A673 (cell line): ENCODE measurements around the gene SLC16A10. TPM values are rescaled to one million over a fixed set of nuclear protein-coding genes. Genes with fewer than 3 reads are reported as not detected.
"Not testable (repeated sequence)": the region's sequence is repeated elsewhere in the genome, so short reads cannot be mapped to it uniquely, and the experiment has no call there.

ENCODE experiments used
- BruUV-seq: library from RNA; stranded (reverse); fragments of 400-500 nt; replicated peaks from 2 replicates; lab custom pipeline; 2021; lab: Mats Ljungman, UMichigan
- CTCF ChIA-PET: fragments of 300-600 bp; sonication (Branson Sonifier 250); formaldehyde crosslinking; loops from one replicate; lab custom pipeline; 2022; ENCODE audit warnings: antibody characterized with exemption; lab: Charles Lee
- POLR2A ChIA-PET: fragments of 300-600 bp; sonication (Branson Sonifier 250); formaldehyde crosslinking; loops from one replicate; lab custom pipeline; 2022; ENCODE audit warnings: antibody characterized with exemption; ENCODE audit not compliant: low non-redundant PET; lab: Charles Lee
- DNase-seq: peaks from one replicate; pipeline ENCODE4 v3.0.0-alpha.2; 2015; ENCODE audit warnings: low spot score
- H3K27ac ChIP-seq: fragments of 200-600 bp; sonication (generic); 2 replicates; pipeline ENCODE4 v1.5.1; 2016; ENCODE audit warnings: mixed run types, low read depth, mild to moderate bottlenecking, mixed read lengths, antibody characterized with exemption, low read length; ENCODE audit not compliant: poor library complexity, severe bottlenecking
- H3K27me3 ChIP-seq: fragments of 200-600 bp; sonication (generic); replicated peaks from 2 replicates; pipeline ENCODE4 v1.6.1; 2017; ENCODE audit warnings: mixed run types, low read depth, mild to moderate bottlenecking, mixed read lengths, antibody characterized with exemption, low read length; ENCODE audit not compliant: insufficient read depth, poor library complexity
- H3K36me3 ChIP-seq: fragments of 200-600 bp; sonication (generic); 2 replicates; pipeline ENCODE4 v1.6.1; 2016; ENCODE audit warnings: mixed run types, mild to moderate bottlenecking, mixed read lengths, antibody characterized with exemption, low read length; ENCODE audit not compliant: insufficient read depth, poor library complexity, severe bottlenecking
- H3K4me1 ChIP-seq: fragments of 200-600 bp; sonication (generic); 2 replicates; pipeline ENCODE4 v1.6.1; 2017; ENCODE audit warnings: mixed run types, mild to moderate bottlenecking, mixed read lengths, antibody characterized with exemption, low read length; ENCODE audit not compliant: insufficient read depth, poor library complexity, severe bottlenecking
- H3K4me3 ChIP-seq: fragments of 200-600 bp; sonication (generic); 2 replicates; pipeline ENCODE4 v1.5.1; 2016; ENCODE audit warnings: low read depth, mixed run types, mild to moderate bottlenecking, mixed read lengths, low read length; ENCODE audit not compliant: poor library complexity, severe bottlenecking
- H3K9me3 ChIP-seq: fragments of 200-600 bp; sonication (generic); 2 replicates; pipeline ENCODE4 v1.6.1; 2016; ENCODE audit warnings: mixed run types, low read depth, mild to moderate bottlenecking, mixed read lengths, antibody characterized with exemption, low read length; ENCODE audit not compliant: poor library complexity, severe bottlenecking
- CTCF ChIP-seq: fragments of 300-800, 200-600 bp; sonication (generic); conservative IDR thresholded peaks from 2 replicates; pipeline ENCODE4 v1.5.1; 2017; ENCODE audit warnings: low read depth, mild to moderate bottlenecking, antibody characterized with exemption, low read length, moderate library complexity, mixed read lengths
- EZH2 ChIP-seq: fragments of 200-600 bp; sonication (generic); IDR thresholded peaks from 2 replicates; pipeline ENCODE4 v1.6.1; 2017; ENCODE audit warnings: borderline replicate concordance, low read depth, mild to moderate bottlenecking, mixed read lengths, antibody characterized with exemption, low read length; ENCODE audit not compliant: poor library complexity, severe bottlenecking
- intact Hi-C: fragments of 100-400 bp; cut with micrococcal nuclease; formaldehyde crosslinking; loops from one replicate; pipeline ENCODE4 v1.10.0; 2022; ENCODE audit not compliant: unreplicated experiment
- total RNA-seq: library from RNA; stranded (reverse); gene quantifications from 2 replicates; pipeline ENCODE4 v1.2.3, GENCODE V29; 2021

SLC16A10 gene
- total RNA-seq, 1 experiment from 2014 or later, result 7.9 TPM

GRCh38 chr6:111129013-111129412 lies 41.7 kb downstream of the SLC16A10 start:
- POLR2A ChIA-PET, result no interaction called here
- Histone ChIP-seq H3K36me3 (no peaks in the 10 kb centered on the region), H3K27ac (no peak overlapping the region), H3K27me3 (no peaks in the 10 kb centered on the region), H3K9me3 (no peaks in the 10 kb centered on the region), H3K4me3 (no peak overlapping the region), H3K4me1 (peaks cover 4% of the 10 kb centered on the region)
- no TSS peak for BruUV-seq
- DNase-seq, result peak; percentile 18
- CTCF ChIA-PET, result no interaction called here
- TF ChIP-seq EZH2 (no peak), CTCF (no peak)
- intact Hi-C loops, result no loop called here

DNA sequence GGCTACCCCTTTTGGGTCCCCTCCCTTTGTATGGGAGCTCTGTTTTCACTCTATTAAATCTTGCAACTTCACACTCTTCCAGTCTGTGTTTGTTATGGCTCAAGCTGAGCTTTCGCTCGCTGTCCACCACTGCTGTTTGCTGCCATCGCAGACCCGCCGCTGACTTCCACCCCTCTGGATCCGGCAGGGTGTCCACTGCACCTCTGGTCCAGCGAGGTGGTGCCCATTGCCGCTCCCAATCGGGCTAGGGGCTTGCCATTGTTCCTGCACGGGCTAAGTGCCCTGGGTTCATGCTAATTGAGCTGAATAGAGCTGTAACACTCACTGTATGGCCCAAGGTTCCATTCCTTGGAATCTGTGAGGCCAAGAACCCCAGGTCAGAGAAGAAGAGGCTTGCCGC lies 43.7 kb downstream of the SLC16A10 start:
- H3K27ac ChIP-seq, intact Hi-C loops, H3K9me3 ChIP-seq, H3K36me3 ChIP-seq, H3K4me1 ChIP-seq, H3K4me3 ChIP-seq, POLR2A ChIA-PET, CTCF ChIA-PET, H3K27me3 ChIP-seq, BruUV-seq, DNase-seq: not testable (repeated sequence)

DNA sequence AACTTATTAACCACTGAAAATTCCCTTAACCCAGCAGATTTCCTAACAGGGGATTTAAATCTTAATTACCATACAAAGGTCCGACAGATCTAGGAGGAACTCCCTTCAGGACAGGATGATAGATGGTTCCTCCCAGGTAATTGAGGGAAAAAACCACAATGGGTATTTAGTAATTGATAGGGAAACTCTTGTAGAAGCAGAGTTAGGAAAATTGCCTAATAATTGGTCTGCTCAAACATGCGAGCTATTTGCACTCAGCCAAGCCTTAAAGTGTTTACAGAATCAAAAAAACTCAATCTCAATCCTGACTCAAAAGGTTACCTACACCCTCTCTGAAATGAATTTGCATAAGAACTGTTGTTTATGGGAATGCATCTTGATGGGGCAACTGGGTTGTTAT lies 45.4 kb downstream of the SLC16A10 start:
- H3K36me3 ChIP-seq, POLR2A ChIA-PET, H3K4me1 ChIP-seq, H3K27ac ChIP-seq, H3K4me3 ChIP-seq, intact Hi-C loops, BruUV-seq, CTCF ChIA-PET, H3K27me3 ChIP-seq, H3K9me3 ChIP-seq, DNase-seq: not testable (repeated sequence)

- DNase-seq, H3K4me1 ChIP-seq, BruUV-seq, H3K36me3 ChIP-seq, H3K27ac ChIP-seq, POLR2A ChIA-PET, intact Hi-C loops, CTCF ChIA-PET, H3K27me3 ChIP-seq, H3K4me3 ChIP-seq, H3K9me3 ChIP-seq: not testable (repeated sequence)
Observed at GRCh38 chr6:111134236-111134869, 47.0 kb downstream of the SLC16A10 start.

GRCh38 chr6:111137489-111138093 lies 50.3 kb downstream of the SLC16A10 start:
- CTCF ChIA-PET, POLR2A ChIA-PET: not testable (repeated sequence)

More at GRCh38 chr6:111137489-111138093, 50.3 kb downstream of the SLC16A10 start:
- H3K4me1 ChIP-seq, H3K36me3 ChIP-seq, H3K27me3 ChIP-seq, BruUV-seq, intact Hi-C loops, H3K27ac ChIP-seq, DNase-seq, H3K4me3 ChIP-seq, H3K9me3 ChIP-seq: not testable (repeated sequence)
